Right lobe of liver (tissue), 6 donors: ENCODE data around the gene ZRANB3. TPM values are rescaled to one million over a fixed set of nuclear protein-coding genes. Genes with fewer than 3 reads are reported as not detected.

Experiments
- ATAC-seq, 4 donors: fragments of 200-7000 bp; cut with Tn5 transposase; one replicate each; pipeline ENCODE4 v1.9.1; 2020; ENCODE audit warnings: mild to moderate bottlenecking in 4 of 4, moderate library complexity in 4 of 4
- DNase-seq, 3 donors: peaks; one replicate each; pipeline ENCODE4 v3.0.0-alpha.2; 2020
- H3K27ac ChIP-seq, 3 donors: fragments of 200-600 bp; one replicate each; pipeline ENCODE4 v1.8.0; 2022
- H3K27me3 ChIP-seq, 2 donors: fragments of 200-600 bp; one replicate each; pipeline ENCODE4 v1.8.0; 2022
- H3K36me3 ChIP-seq, 4 donors: fragments of 200-600 bp; sonication (generic) in 1 of 4; one replicate each; pipeline versions ENCODE4 v1.5.1 to v1.8.0; 2017 to 2022; ENCODE audit warnings: control low read depth in 1 of 4
- H3K4me1 ChIP-seq, 4 donors: fragments of 200-600 bp; sonication (generic) in 1 of 4; one replicate each; pipeline versions ENCODE4 v1.5.1 to v1.8.0; 2017 to 2022; ENCODE audit warnings: control low read depth in 1 of 4
- H3K4me3 ChIP-seq, 3 donors: fragments of 200-600 bp; one replicate each; pipeline ENCODE4 v1.8.0; 2022
- H3K9me3 ChIP-seq, 4 donors: fragments of 200-600 bp; sonication (generic) in 1 of 4; one replicate each; pipeline versions ENCODE4 v1.5.1 to v1.8.0; 2017 to 2022; ENCODE audit warnings: control low read depth in 1 of 4
- CTCF ChIP-seq, 4 donors: fragments of 200-600 bp in 3 of 4; fragments of 450-650 bp in 1 of 4; IDR thresholded peaks; one replicate each; pipeline versions ENCODE4 v1.5.1 to v1.8.0; 2016 to 2022; ENCODE audit warnings: antibody characterized with exemption in 4 of 4, mild to moderate bottlenecking in 2 of 4
- POLR2A ChIP-seq: fragments of 450-650 bp; IDR thresholded peaks from one replicate; pipeline ENCODE4 v1.6.1; 2017; ENCODE audit warnings: antibody characterized with exemption, mild to moderate bottlenecking
- WGBS: methylation state at CpG from one replicate; pipeline ENCODE4 v1.1.6; 2018; ENCODE audit warnings: low coverage, low lambda C conversion rate; ENCODE audit not compliant: insufficient coverage; ENCODE audit errors: missing lambda C conversion rate; 5-methylcytosine and 5-hydroxymethylcytosine counted together
- intact Hi-C, 2 donors: fragments of 100-400 bp; cut with DNase I; formaldehyde crosslinking; loops; one replicate each; pipeline versions ENCODE4 v1.11.2 to v1.14.1; 2022
- total RNA-seq, 6 experiments: library from RNA; depleted of rRNA in 2 of 6; stranded (reverse); fragments of >200 nt in 2 of 6; fragmentation: NEBNext Ultra II Directional in 3 of 6; extraction: Animal tissue kit (Norgen Biotek cat#: 25700) in 3 of 6; gene quantifications; one replicate each; pipeline versions ENCODE4 v1.1.0 to v1.2.4, GENCODE V29; 2016 to 2023
- donor health status: DM: no; HTN: yes; CAD: no.
- donor health status: DM: no; HTN: no; CAD: no.
- donor health status: DM: no; HTN: no; CAD: no.
- donor health status: DM: no; HTN: yes; CAD: no.
- donor health status: DM: no; HTN: yes; CAD: no.

ZRANB3 gene
- total RNA-seq, 6 experiments from 2014 or later = 3.3 to 5.6 (median 4.0) TPM

- Histone ChIP-seq H3K9me3 (peaks cover 0 to 7% (median 0%) of the 10 kb centered on the region in 4 donors), H3K4me1 (no peaks in the 10 kb centered on the region), H3K4me3 (no peak overlapping the region), H3K27ac (no peak overlapping the region), H3K36me3 (peaks cover 0 to 4% (median 2%) of the 10 kb centered on the region in 4 donors), H3K27me3 (no peaks in the 10 kb centered on the region)
- TF ChIP-seq POLR2A = no peak
- TF ChIP-seq CTCF (IDR thresholded peaks at IDR 0.05) = no peak
- intact Hi-C loops = no loop called here
- no peak for ATAC-seq
- no peak for DNase-seq
- 100% methylated on average over 1 of the region's 1 CpG for WGBS
Observed at GRCh38 chr2:135142323-135142722, 388.7 kb downstream of the ZRANB3 start.

GRCh38 chr2:135140606-135141005 lies 390.4 kb downstream of the ZRANB3 start:
- H3K4me1 ChIP-seq = no peaks in the 10 kb centered on the region
- H3K36me3 ChIP-seq = peaks cover 0 to 9% (median 5%) of the 10 kb centered on the region in 4 donors
- DNase-seq (no peak), ATAC-seq (no peak)
- H3K27me3 ChIP-seq = no peaks in the 10 kb centered on the region
- peaks cover 0 to 7% (median 0%) of the 10 kb centered on the region in 4 donors for H3K9me3 ChIP-seq
- intact Hi-C loops = no loop called here
- H3K4me3 ChIP-seq = no peak overlapping the region
- TF ChIP-seq CTCF (IDR thresholded peaks at IDR 0.05) (no peak), POLR2A (no peak)
- no peak overlapping the region for H3K27ac ChIP-seq

- H3K36me3 ChIP-seq = peaks cover 0 to 50% (median 8%) of the 10 kb centered on the region in 4 donors
- ATAC-seq = no peak
- H3K27ac ChIP-seq = no peak overlapping the region
- no peaks in the 10 kb centered on the region for H3K4me1 ChIP-seq
- WGBS = 80% methylated on average over 1 of the region's 1 CpG
- H3K9me3 ChIP-seq = no peaks in the 10 kb centered on the region
- no peak overlapping the region for H3K4me3 ChIP-seq
- intact Hi-C loops = no loop called here
- DNase-seq = no peak
- no peaks in the 10 kb centered on the region for H3K27me3 ChIP-seq
- TF ChIP-seq CTCF (IDR thresholded peaks at IDR 0.05) (no peak), POLR2A (no peak)
Observed at GRCh38 chr2:135132314-135132713, 398.7 kb downstream of the ZRANB3 start.

- WGBS = 93% methylated on average over 2 of the region's 2 CpGs
- no peak overlapping the region for H3K27ac ChIP-seq
- no peak overlapping the region for H3K4me3 ChIP-seq
- H3K4me1 ChIP-seq = no peaks in the 10 kb centered on the region
- no peak for TF ChIP-seq CTCF (IDR thresholded peaks at IDR 0.05)
- no peak for TF ChIP-seq POLR2A
- no peak for DNase-seq
- intact Hi-C loops = no loop called here
- H3K36me3 ChIP-seq = peaks cover 0 to 47% (median 7%) of the 10 kb centered on the region in 4 donors
- no peak for ATAC-seq
- no peaks in the 10 kb centered on the region for H3K27me3 ChIP-seq
- no peaks in the 10 kb centered on the region for H3K9me3 ChIP-seq
Observed at GRCh38 chr2:135130751-135131150, 400.3 kb downstream of the ZRANB3 start.

- H3K4me3 ChIP-seq = no peak overlapping the region
- ATAC-seq (no peak), DNase-seq (no peak)
- H3K4me1 ChIP-seq = no peaks in the 10 kb centered on the region
- 96% methylated on average over 2 of the region's 2 CpGs for WGBS
- peaks cover under 1 to 34% (median 6%) of the 10 kb centered on the region in 4 donors for H3K36me3 ChIP-seq
- no peak for TF ChIP-seq POLR2A
- no peak for TF ChIP-seq CTCF (IDR thresholded peaks at IDR 0.05)
- no peaks in the 10 kb centered on the region for H3K27me3 ChIP-seq
- H3K9me3 ChIP-seq = no peaks in the 10 kb centered on the region
- intact Hi-C loops = no loop called here
- H3K27ac ChIP-seq = no peak overlapping the region
Observed at GRCh38 chr2:135125940-135126339, 405.1 kb downstream of the ZRANB3 start.
